Spleen (tissue), 11 donors: Measurements from ENCODE around the gene PYGB. TPM values are rescaled to one million over a fixed set of nuclear protein-coding genes. Genes with fewer than 3 reads are reported as not detected.

Experiments used
- DNase-seq: peaks from one replicate; pipeline ENCODE4 v3.0.0-alpha.2; 2020
- H3K27ac ChIP-seq, 8 donors: fragments of 200-600 bp; sonication (generic) in 7 of 8; 1 replicate in 4 of 8; 2 replicates in 4 of 8; pipeline versions ENCODE4 v1.5.0 to v1.8.0; 2016 to 2021; ENCODE audit warnings: inconsistent platforms in 4 of 8, mild to moderate bottlenecking in 4 of 8, moderate library complexity in 1 of 8
- H3K27me3 ChIP-seq, 7 donors: fragments of 200-600 bp; sonication (generic) in 6 of 7; replicated peaks in 1 of 7; 1 replicate in 4 of 7; 2 replicates in 3 of 7; pipeline versions ENCODE4 v1.5.0 to v1.8.0; 2016 to 2021; ENCODE audit warnings: inconsistent platforms in 3 of 7, mild to moderate bottlenecking in 1 of 7
- H3K36me3 ChIP-seq, 6 donors: fragments of 200-600 bp; sonication (generic) in 5 of 6; 1 replicate in 4 of 6; 2 replicates in 2 of 6; pipeline versions ENCODE4 v1.5.0 to v1.8.0; 2016 to 2021; ENCODE audit warnings: inconsistent platforms in 2 of 6
- H3K4me1 ChIP-seq, 6 donors: fragments of 200-600 bp; sonication (generic) in 5 of 6; 1 replicate in 3 of 6; 2 replicates in 3 of 6; pipeline versions ENCODE4 v1.5.0 to v1.8.0; 2016 to 2021; ENCODE audit warnings: inconsistent platforms in 3 of 6
- H3K4me3 ChIP-seq, 8 donors: fragments of 200-600 bp; sonication (generic) in 7 of 8; 1 replicate in 4 of 8; 2 replicates in 4 of 8; pipeline versions ENCODE4 v1.5.0 to v1.8.0; 2016 to 2021; ENCODE audit warnings: inconsistent platforms in 4 of 8, mild to moderate bottlenecking in 4 of 8, moderate library complexity in 2 of 8
- H3K9me3 ChIP-seq, 8 donors: fragments of 200-600 bp; sonication (generic) in 7 of 8; 1 replicate in 4 of 8; 2 replicates in 4 of 8; pipeline versions ENCODE4 v1.5.0 to v1.8.0; 2016 to 2021; ENCODE audit warnings: inconsistent platforms in 4 of 8
- CTCF ChIP-seq, 11 experiments: fragments of 200-600 bp in 7 of 11; fragments of 450-650 bp in 4 of 11; sonication (generic) in 4 of 11; IDR thresholded peaks in 8 of 11; conservative IDR thresholded peaks in 3 of 11; 1 replicate in 7 of 11; 2 replicates in 4 of 11; pipeline versions ENCODE4 v1.4.0 to v1.8.0; 2016 to 2021; ENCODE audit warnings: antibody characterized with exemption in 11 of 11, inconsistent platforms in 4 of 11, mild to moderate bottlenecking in 1 of 11
- POLR2A ChIP-seq, 3 donors: fragments of 450-650 bp; IDR thresholded peaks; one replicate each; pipeline ENCODE4 v1.5.1; 2017; ENCODE audit warnings: antibody characterized with exemption in 3 of 3, mild to moderate bottlenecking in 1 of 3
- POLR2AphosphoS5 ChIP-seq, 3 donors: sonication (generic); formaldehyde crosslinking; IDR thresholded peaks; one replicate each; pipeline ENCODE4 v1.5.1; 2017; ENCODE audit warnings: antibody characterized with exemption in 3 of 3
- WGBS, 5 donors: extraction: QIAGEN DNeasy Blood & Tissue Kit in 3 of 5; methylation state at CpG; one replicate each; pipeline versions ENCODE4 v1.1.5 to v1.1.7; 2013 to 2018; 5-methylcytosine and 5-hydroxymethylcytosine counted together
- intact Hi-C: fragments of 100-400 bp; cut with DNase I; formaldehyde crosslinking; loops from one replicate; pipeline ENCODE4 v1.15.0; 2023; ENCODE audit warnings: low total_unique reads
- polyA plus RNA-seq, 3 donors: library from polyadenylated mRNA; stranded (reverse); fragments of 200-250 nt; gene quantifications; one replicate each; pipeline ENCODE4 v1.2.1, GENCODE V29; 2013
- total RNA-seq, 7 donors: library from RNA; depleted of rRNA in 3 of 7; stranded (reverse); fragments of >200 nt in 3 of 7; fragmentation: NEBNext Ultra II Directional in 4 of 7; extraction: Animal tissue kit (Norgen Biotek cat#: 25700) in 4 of 7; gene quantifications; one replicate each; pipeline versions ENCODE4 v1.1.0 to v1.2.1, GENCODE V29; 2016 to 2021
- donor health status: healthy with polysubstance abuse.
- donor health status: DM: no; HTN: no; CAD: no; lungs with moderate emphysema.
- donor health status: DM: no; HTN: no; CAD: no.
- donor health status: Bipolar disorder and iron deficiency.
- donor health status: healthy.
- donor health status: DM: no; HTN: no; CAD: no.
- donor health status: DM: yes; HTN: yes; CAD: no.

PYGB gene
- total and polyA plus RNA-seq, 10 donors = 10.5 to 47.8 (median 32.3) TPM

- H3K27me3 ChIP-seq = no peaks in the 10 kb centered on the region
- intact Hi-C loops = no loop called here
- H3K9me3 ChIP-seq = no peaks in the 10 kb centered on the region
- H3K4me3 ChIP-seq = no peak overlapping the region
- H3K27ac ChIP-seq = no peak overlapping the region
- TF ChIP-seq POLR2A (IDR thresholded peaks at IDR 0.05) (no peak), CTCF (IDR thresholded peaks at IDR 0.05 in 8 of 11, conservative IDR thresholded peaks at IDR 0.05 in 3 of 11) (no peak), POLR2AphosphoS5 (IDR thresholded peaks at IDR 0.05) (no peak)
- H3K36me3 ChIP-seq = peaks cover 0 to 66% (median 13%) of the 10 kb centered on the region in 6 donors
- DNase-seq = peak; percentile 71
- 86 to 98% (median 93%) methylated on average over 12 to 24 of the region's 24 CpGs for WGBS, 5 donors
- peaks cover 0 to 18% (median 0%) of the 10 kb centered on the region in 6 donors for H3K4me1 ChIP-seq
These were observed 23.8 kb upstream of the PYGB start for GRCh38 chr20:25223765-25224720.

GRCh38 chr20:25224941-25225340 is 22.9 kb upstream of the PYGB start:
- Histone ChIP-seq H3K27ac (no peak overlapping the region), H3K27me3 (no peaks in the 10 kb centered on the region), H3K4me1 (peaks cover 0 to 21% (median 0%) of the 10 kb centered on the region in 6 donors), H3K4me3 (no peak overlapping the region), H3K9me3 (no peaks in the 10 kb centered on the region), H3K36me3 (peaks cover 0 to 57% (median 11%) of the 10 kb centered on the region in 6 donors)
- TF ChIP-seq POLR2AphosphoS5 (IDR thresholded peaks at IDR 0.05) (no peak), POLR2A (IDR thresholded peaks at IDR 0.05) (no peak), CTCF (IDR thresholded peaks at IDR 0.05 in 8 of 11, conservative IDR thresholded peaks at IDR 0.05 in 3 of 11) (no peak)
- DNase-seq = peak; percentile 68
- intact Hi-C loops = no loop called here
- WGBS, 5 donors = 88 to 100% (median 96%) methylated on average over 3 to 16 of the region's 16 CpGs

- DNase-seq = peak; percentile 64
- peaks cover 0 to 27% (median 0%) of the 10 kb centered on the region in 6 donors for H3K4me1 ChIP-seq
- H3K36me3 ChIP-seq = peaks cover 0 to 49% (median 11%) of the 10 kb centered on the region in 6 donors
- no peaks in the 10 kb centered on the region for H3K27me3 ChIP-seq
- H3K4me3 ChIP-seq = no peak overlapping the region
- no peaks in the 10 kb centered on the region for H3K9me3 ChIP-seq
- intact Hi-C loops = no loop called here
- no peak overlapping the region for H3K27ac ChIP-seq
- WGBS, 5 donors = 93 to 96% (median 94%) methylated on average over 9 to 16 of the region's 16 CpGs
- TF ChIP-seq POLR2AphosphoS5 (IDR thresholded peaks at IDR 0.05) = peak in 1 of 3 donors; percentile 27
- no peak for TF ChIP-seq CTCF (IDR thresholded peaks at IDR 0.05 in 8 of 11, conservative IDR thresholded peaks at IDR 0.05 in 3 of 11)
These were observed 22.0 kb upstream of the PYGB start for GRCh38 chr20:25225642-25226432.
